H9 (cell line): ENCODE measurements around the gene PAQR7. TPM values are rescaled to one million over a fixed set of nuclear protein-coding genes. Genes with fewer than 3 reads are reported as not detected.

Source experiments
- DNase-seq: peaks from one replicate; pipeline ENCODE4 v3.0.0-alpha.2; 2017
- H2AFZ ChIP-seq: one replicate; pipeline ENCODE4 v1.6.1; 2013; ENCODE audit warnings: mild to moderate bottlenecking, low read length, control low read depth, moderate library complexity
- H2AK5ac ChIP-seq: 2 replicates; pipeline ENCODE4 v1.6.1; 2013; ENCODE audit warnings: low read length, control low read depth, mixed read lengths; ENCODE audit not compliant: insufficient read length
- H2BK120ac ChIP-seq: one replicate; pipeline ENCODE4 v1.6.1; 2013; ENCODE audit warnings: low read depth, mild to moderate bottlenecking, low read length, control low read depth, inconsistent platforms; ENCODE audit not compliant: poor library complexity, severe bottlenecking
- H2BK12ac ChIP-seq: 2 replicates; pipeline ENCODE4 v1.6.1; 2013; ENCODE audit warnings: low read length, control low read depth, mixed read lengths, low read depth; ENCODE audit not compliant: insufficient read length
- H2BK15ac ChIP-seq: 2 replicates; pipeline ENCODE4 v1.6.1; 2013; ENCODE audit warnings: low read depth, low read length, control low read depth
- H2BK20ac ChIP-seq: one replicate; pipeline ENCODE4 v1.6.1; 2013; ENCODE audit warnings: low read depth, mild to moderate bottlenecking, low read length, control low read depth, inconsistent platforms; ENCODE audit not compliant: poor library complexity, severe bottlenecking
- H2BK5ac ChIP-seq: 2 replicates; pipeline ENCODE4 v1.6.1; 2013; ENCODE audit warnings: low read length, control low read depth, mixed read lengths; ENCODE audit not compliant: insufficient read length
- H3K14ac ChIP-seq: 2 replicates; pipeline ENCODE4 v1.6.1; 2013; ENCODE audit warnings: low read length, control low read depth; ENCODE audit not compliant: insufficient read depth
- H3K18ac ChIP-seq: 2 replicates; pipeline ENCODE4 v1.6.1; 2013; ENCODE audit warnings: low read depth, mild to moderate bottlenecking, mixed read lengths, low read length, control low read depth; ENCODE audit not compliant: insufficient read length
- H3K23ac ChIP-seq: 2 replicates; pipeline ENCODE4 v1.6.1; 2013; ENCODE audit warnings: low read length, control low read depth, mixed read lengths, low read depth; ENCODE audit not compliant: insufficient read length
- H3K23me2 ChIP-seq: 2 replicates; pipeline ENCODE4 v1.6.1; 2013; ENCODE audit warnings: low read depth, mild to moderate bottlenecking, mixed read lengths, low read length, control low read depth; ENCODE audit not compliant: insufficient read length, poor library complexity, severe bottlenecking
- H3K27ac ChIP-seq: 2 replicates; pipeline ENCODE4 v1.5.1; 2013; ENCODE audit warnings: low read length, control low read depth, mixed read lengths, low read depth; ENCODE audit not compliant: insufficient read length
- H3K27me3 ChIP-seq: 2 replicates; pipeline ENCODE4 v1.6.1; 2013; ENCODE audit warnings: low read length, control low read depth, inconsistent platforms; ENCODE audit not compliant: insufficient read depth
- H3K4ac ChIP-seq: 2 replicates; pipeline ENCODE4 v1.6.1; 2013; ENCODE audit warnings: low read depth, mild to moderate bottlenecking, control low read depth, inconsistent platforms, low read length, moderate library complexity
- H3K4me1 ChIP-seq: 2 replicates; pipeline ENCODE4 v1.6.1; 2013; ENCODE audit warnings: low read length, control low read depth, inconsistent platforms; ENCODE audit not compliant: insufficient read depth
- H3K4me2 ChIP-seq: 2 replicates; pipeline ENCODE4 v1.6.1; 2013; ENCODE audit warnings: low read length, control low read depth, mixed read lengths; ENCODE audit not compliant: insufficient read length, insufficient read depth
- H3K56ac ChIP-seq: 2 replicates; pipeline ENCODE4 v1.6.1; 2013; ENCODE audit warnings: low read depth, mild to moderate bottlenecking, mixed read lengths, low read length, control low read depth; ENCODE audit not compliant: insufficient read length
- H3K79me1 ChIP-seq: 2 replicates; pipeline ENCODE4 v1.6.1; 2013; ENCODE audit warnings: low read depth, mild to moderate bottlenecking, moderate library complexity, low read length, control low read depth, inconsistent platforms; ENCODE audit not compliant: insufficient read depth, poor library complexity, severe bottlenecking
- H3K79me2 ChIP-seq: 2 replicates; pipeline ENCODE4 v1.6.1; 2013; ENCODE audit warnings: low read length, control low read depth, inconsistent platforms; ENCODE audit not compliant: insufficient read depth
- H3K9ac ChIP-seq: 2 replicates; pipeline ENCODE4 v1.6.1; 2013; ENCODE audit warnings: low read length, control low read depth, mixed read lengths; ENCODE audit not compliant: insufficient read length; ENCODE audit errors: extremely low read depth
- H3K9me3 ChIP-seq: one replicate; pipeline ENCODE4 v1.6.1; 2013; ENCODE audit warnings: low read depth, low read length, inconsistent platforms; ENCODE audit not compliant: control insufficient read depth
- H3T11ph ChIP-seq: one replicate; pipeline ENCODE4 v1.6.1; 2013; ENCODE audit warnings: mild to moderate bottlenecking, low read length, control low read depth, inconsistent platforms
- H4K20me1 ChIP-seq: one replicate; pipeline ENCODE4 v1.6.1; 2013; ENCODE audit not compliant: control insufficient read depth, insufficient read length, insufficient read depth
- H4K5ac ChIP-seq: 2 replicates; pipeline ENCODE4 v1.6.1; 2013; ENCODE audit warnings: low read depth, mild to moderate bottlenecking, mixed read lengths, low read length, control low read depth; ENCODE audit not compliant: insufficient read length
- H4K8ac ChIP-seq: replicated peaks from 2 replicates; pipeline ENCODE4 v1.6.1; 2013; ENCODE audit warnings: low read length, control low read depth, mixed read lengths, low read depth; ENCODE audit not compliant: insufficient read length
- H4K91ac ChIP-seq: 2 replicates; pipeline ENCODE4 v1.6.1; 2013; ENCODE audit warnings: low read depth, mild to moderate bottlenecking, moderate library complexity, mixed read lengths, low read length, control low read depth; ENCODE audit not compliant: insufficient read length
- H3K27ac Mint-ChIP-seq, 3 experiments: 2 replicates in 2 of 3; 3 replicates in 1 of 3; pipeline ENCODE4 v1.8.0; 2020 to 2021; ENCODE audit warnings: mixed read lengths in 3 of 3, mild to moderate bottlenecking in 1 of 3, moderate library complexity in 1 of 3
- H3K27me3 Mint-ChIP-seq: 2 replicates; pipeline ENCODE4 v1.8.0; 2021; ENCODE audit warnings: low read depth, mild to moderate bottlenecking, moderate library complexity, mixed read lengths
- H3K36me3 Mint-ChIP-seq, 3 experiments: 2 replicates in 2 of 3; 3 replicates in 1 of 3; pipeline ENCODE4 v1.8.0; 2020 to 2021; ENCODE audit warnings: low read depth in 3 of 3, mixed read lengths in 3 of 3; ENCODE audit not compliant: insufficient read depth in 1 of 3
- H3K4me1 Mint-ChIP-seq, 2 experiments: 2 replicates each; pipeline ENCODE4 v1.8.0; 2020; ENCODE audit warnings: mixed read lengths in 2 of 2
- H3K4me3 Mint-ChIP-seq, 2 experiments: 2 replicates in 1 of 2; 3 replicates in 1 of 2; pipeline ENCODE4 v1.8.0; 2020 to 2021; ENCODE audit warnings: mild to moderate bottlenecking in 2 of 2, mixed read lengths in 2 of 2, moderate library complexity in 1 of 2
- H3K9me3 Mint-ChIP-seq, 2 experiments: 2 replicates in 1 of 2; 3 replicates in 1 of 2; pipeline ENCODE4 v1.8.0; 2020; ENCODE audit warnings: mild to moderate bottlenecking in 2 of 2, mixed read lengths in 2 of 2, moderate library complexity in 1 of 2
- WGBS: extraction: QIAGEN DNeasy Blood & Tissue Kit; methylation state at CpG from one replicate; pipeline ENCODE4 v1.1.7; 2013; ENCODE audit warnings: missing lambda C conversion rate, low lambda C conversion rate, mixed read lengths; ENCODE audit not compliant: insufficient read length; ENCODE audit errors: extremely low coverage; 5-methylcytosine and 5-hydroxymethylcytosine counted together
- total RNA-seq: library from RNA; stranded (reverse); gene quantifications from 2 replicates; pipeline ENCODE4 v1.2.1, GENCODE V29; 2021
- TF ChIP-seq, protein P1 (sequence below): fragments of 200-600 bp; sonication (generic); conservative IDR thresholded peaks from 3 replicates; pipeline ENCODE4 v1.8.0; 2021; ENCODE audit warnings: antibody characterized with exemption, mild to moderate bottlenecking

PAQR7 gene
- total RNA-seq, 1 experiment from 2014 or later = 6.3 TPM

DNA sequence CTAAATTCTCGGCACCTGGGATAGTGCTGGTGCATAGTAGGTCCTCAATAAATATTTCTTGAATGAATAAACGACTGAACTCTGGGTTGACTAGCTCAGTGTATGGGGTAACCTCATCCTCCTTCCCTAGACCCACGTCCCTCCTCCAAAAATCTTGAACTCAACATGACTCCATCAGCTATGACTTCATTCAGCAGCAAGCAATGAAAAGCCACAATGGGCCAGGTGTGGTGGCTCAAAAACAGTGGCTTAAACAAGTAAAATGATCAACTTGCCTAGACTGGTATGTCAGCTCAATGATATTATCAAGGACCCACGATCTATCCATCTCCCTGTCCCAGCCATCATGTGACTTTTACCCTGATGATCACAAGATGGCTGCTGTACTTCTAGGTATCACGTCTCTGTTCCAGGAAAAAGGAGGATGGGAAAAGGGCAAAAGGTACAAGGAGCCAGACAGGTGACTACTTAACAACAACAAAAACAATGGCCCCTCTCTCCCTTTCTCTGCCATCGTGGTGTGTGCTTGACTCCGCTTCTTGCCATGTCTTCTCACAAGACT is 13.0 kb upstream of the PAQR7 start:
- H2BK15ac ChIP-seq = no peak overlapping the region
- Mint-ChIP-seq H3K9me3 (no peaks in the 10 kb centered on the region), H3K4me1 (peaks cover 25 to 28% of the 10 kb centered on the region in 2 experiments), H3K27ac (no peak overlapping the region), H3K4me3 (no peak overlapping the region), H3K36me3 (peaks cover 0 to 5% (median 0%) of the 10 kb centered on the region in 3 experiments; a peak in 4 of 7 replicates), H3K27me3 (no peaks in the 10 kb centered on the region)
- H2BK12ac ChIP-seq = no peak overlapping the region
- H3K4me2 ChIP-seq = no peak overlapping the region
- DNase-seq = no peak
- H3K9me3 ChIP-seq = no peaks in the 10 kb centered on the region
- no peak overlapping the region for H4K91ac ChIP-seq
- no peak overlapping the region for H2BK20ac ChIP-seq
- no peaks in the 10 kb centered on the region for H3K23me2 ChIP-seq
- H3K79me1 ChIP-seq = no peaks in the 10 kb centered on the region
- no peak overlapping the region for H2AFZ ChIP-seq
- no peak overlapping the region for H3K18ac ChIP-seq
- H3K56ac ChIP-seq = no peak overlapping the region
- TF ChIP-seq, protein P1, sequence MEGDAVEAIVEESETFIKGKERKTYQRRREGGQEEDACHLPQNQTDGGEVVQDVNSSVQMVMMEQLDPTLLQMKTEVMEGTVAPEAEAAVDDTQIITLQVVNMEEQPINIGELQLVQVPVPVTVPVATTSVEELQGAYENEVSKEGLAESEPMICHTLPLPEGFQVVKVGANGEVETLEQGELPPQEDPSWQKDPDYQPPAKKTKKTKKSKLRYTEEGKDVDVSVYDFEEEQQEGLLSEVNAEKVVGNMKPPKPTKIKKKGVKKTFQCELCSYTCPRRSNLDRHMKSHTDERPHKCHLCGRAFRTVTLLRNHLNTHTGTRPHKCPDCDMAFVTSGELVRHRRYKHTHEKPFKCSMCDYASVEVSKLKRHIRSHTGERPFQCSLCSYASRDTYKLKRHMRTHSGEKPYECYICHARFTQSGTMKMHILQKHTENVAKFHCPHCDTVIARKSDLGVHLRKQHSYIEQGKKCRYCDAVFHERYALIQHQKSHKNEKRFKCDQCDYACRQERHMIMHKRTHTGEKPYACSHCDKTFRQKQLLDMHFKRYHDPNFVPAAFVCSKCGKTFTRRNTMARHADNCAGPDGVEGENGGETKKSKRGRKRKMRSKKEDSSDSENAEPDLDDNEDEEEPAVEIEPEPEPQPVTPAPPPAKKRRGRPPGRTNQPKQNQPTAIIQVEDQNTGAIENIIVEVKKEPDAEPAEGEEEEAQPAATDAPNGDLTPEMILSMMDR = no peak
- no peak overlapping the region for H2BK120ac ChIP-seq
- H3K4me1 ChIP-seq = no peaks in the 10 kb centered on the region
- H4K5ac ChIP-seq = no peak overlapping the region
- H3K14ac ChIP-seq = no peak overlapping the region
- H3K79me2 ChIP-seq = no peaks in the 10 kb centered on the region
- no peaks in the 10 kb centered on the region for H3K27me3 ChIP-seq
- no peak overlapping the region for H4K8ac ChIP-seq
- no peak overlapping the region for H2BK5ac ChIP-seq
- H2AK5ac ChIP-seq = no peak overlapping the region
- no peak overlapping the region for H3K4ac ChIP-seq
- H4K20me1 ChIP-seq = no peaks in the 10 kb centered on the region
- no peak overlapping the region for H3K9ac ChIP-seq
- H3K23ac ChIP-seq = no peak overlapping the region
- no CpG with 5 or more reads among the region's 7 CpGs for WGBS
- no peak overlapping the region for H3K27ac ChIP-seq
- H3T11ph ChIP-seq = no peak overlapping the region
